GM12892 (cell line): Measurements from ENCODE around the gene DPP6.

Experiments
- POLR2AphosphoS5 ChIP-seq: IDR thresholded peaks from 2 replicates; pipeline ENCODE4 v1.6.1; 2011; ENCODE audit warnings: low read depth, low read length, control low read depth
- TAF1 ChIP-seq: IDR thresholded peaks from 2 replicates; pipeline ENCODE4 v1.6.1; 2011; ENCODE audit warnings: low read depth, mild to moderate bottlenecking, control low read depth, low read length, borderline replicate concordance

GRCh38 chr7:154652564-154652963 is 600.4 kb downstream of the DPP6 start:
- no peak for TF ChIP-seq TAF1
- TF ChIP-seq POLR2AphosphoS5 = no peak
